ACC112 (cell line): Measurements from ENCODE around the gene STAM.
"Not testable (repeated sequence)": the region's sequence is repeated elsewhere in the genome, so short reads cannot be mapped to it uniquely, and the experiment has no call there.

ENCODE experiments used
- H2AFZ ChIP-seq: fragments of 200-600 bp; sonication (generic); one replicate; pipeline ENCODE4 v1.6.0; 2017; ENCODE audit warnings: antibody characterized with exemption, low read length; ENCODE audit not compliant: unreplicated experiment
- H3K27ac ChIP-seq: fragments of 200-600 bp; sonication (generic); 2 replicates; pipeline ENCODE4 v1.5.1; 2014; ENCODE audit warnings: low read depth, mild to moderate bottlenecking, antibody characterized with exemption, low read length, moderate library complexity
- H3K27me3 ChIP-seq: fragments of 200-600 bp; sonication (generic); 2 replicates; pipeline ENCODE4 v1.6.1; 2014; ENCODE audit warnings: mild to moderate bottlenecking, antibody characterized with exemption, low read length, moderate library complexity, mixed read lengths; ENCODE audit not compliant: insufficient read depth
- H3K36me3 ChIP-seq: fragments of 200-600 bp; sonication (generic); 2 replicates; pipeline ENCODE4 v1.6.1; 2016; ENCODE audit warnings: mild to moderate bottlenecking, antibody characterized with exemption, low read length, moderate library complexity, mixed read lengths; ENCODE audit not compliant: insufficient read depth
- H3K4me1 ChIP-seq: fragments of 200-600 bp; sonication (generic); one replicate; pipeline ENCODE4 v1.6.1; 2016; ENCODE audit warnings: low read length, mixed read lengths; ENCODE audit not compliant: insufficient read depth, unreplicated experiment, control insufficient read depth
- H3K4me3 ChIP-seq: fragments of 200-600 bp; sonication (generic); 2 replicates; pipeline ENCODE4 v1.5.1; 2014; ENCODE audit warnings: mild to moderate bottlenecking, low read depth, low read length
- H3K79me2 ChIP-seq: fragments of 200-600 bp; sonication (generic); one replicate; pipeline ENCODE4 v1.6.0; 2016; ENCODE audit warnings: low read length; ENCODE audit not compliant: control insufficient read depth, unreplicated experiment, insufficient read depth

STAM gene

GRCh38 chr10:17617031-17617911 is 26.7 kb upstream of the STAM start, which contains the start of gene HACD1:
TSS of gene HACD1 (minus strand) at chr10:17617374. CDS start at chr10:17617339, 35 bp downstream.
- H3K36me3 ChIP-seq = 0 out of 2 replicates have a peak, but pooled peaks cover under 1% of the 10 kb centered on the region
- peaks cover 17% of the 10 kb centered on the region for H3K79me2 ChIP-seq
- peaks cover 4% of the 10 kb centered on the region for H3K4me1 ChIP-seq
- H3K4me3 ChIP-seq = peak within 1 kb of the TSS; percentile 84
- peak within 1 kb of the TSS; percentile 96 for H2AFZ ChIP-seq
- no peaks in the 10 kb centered on the region for H3K27me3 ChIP-seq
- H3K27ac ChIP-seq = peak within 1 kb of the TSS; percentile 33

GRCh38 chr10:17622061-17622460 is 21.9 kb upstream of the STAM start:
- Histone ChIP-seq H3K4me3 (no peak overlapping the region), H3K27me3 (no peaks in the 10 kb centered on the region), H3K36me3 (no peaks in the 10 kb centered on the region), H2AFZ (no peak overlapping the region), H3K4me1 (no peaks in the 10 kb centered on the region), H3K79me2 (no peaks in the 10 kb centered on the region), H3K27ac (no peak overlapping the region)

DNA sequence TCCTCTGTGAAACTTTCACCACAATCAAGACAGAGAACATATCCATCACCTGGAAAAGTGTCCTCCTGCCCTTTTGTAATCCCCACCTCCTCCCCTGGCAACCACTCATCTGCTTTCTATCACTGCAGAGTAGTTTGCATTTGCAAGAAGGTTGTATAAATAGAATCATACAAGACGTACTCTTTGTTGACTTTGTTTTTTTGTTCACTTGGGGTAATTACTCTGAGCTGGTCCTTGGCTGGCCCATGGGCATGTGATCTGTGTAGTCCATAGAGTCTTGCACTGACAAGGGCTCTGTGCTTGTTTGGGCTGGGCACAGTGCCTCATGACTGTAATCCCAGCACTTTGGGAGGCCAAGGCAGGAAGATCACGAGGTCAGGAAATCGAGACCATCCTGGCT is 19.0 kb upstream of the STAM start:
- H3K27me3 ChIP-seq = no peaks in the 10 kb centered on the region
- no peak overlapping the region for H3K27ac ChIP-seq
- H3K36me3 ChIP-seq = no peaks in the 10 kb centered on the region
- H3K79me2 ChIP-seq = no peaks in the 10 kb centered on the region
- H3K4me1 ChIP-seq = no peaks in the 10 kb centered on the region
- no peak overlapping the region for H3K4me3 ChIP-seq
- no peak overlapping the region for H2AFZ ChIP-seq

DNA sequence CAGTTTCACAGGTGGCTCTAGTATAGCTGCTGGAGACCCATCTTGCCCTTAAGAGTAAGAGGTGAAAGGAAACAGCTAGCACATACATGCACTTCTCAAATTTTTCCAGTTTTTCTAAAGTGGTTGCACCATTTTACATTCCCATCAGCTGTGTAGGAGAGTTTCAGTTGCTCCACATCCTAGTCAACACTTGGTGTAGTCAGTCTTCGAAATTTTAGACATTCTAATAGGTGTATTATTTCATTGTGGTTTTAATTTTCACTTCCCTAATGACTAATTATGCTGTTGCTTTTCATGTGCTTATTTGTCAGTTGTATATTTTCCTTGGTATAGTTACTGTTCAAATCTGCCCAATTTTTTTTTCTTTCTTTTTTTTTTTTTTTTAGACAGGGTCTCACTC is 17.3 kb upstream of the STAM start:
- Histone ChIP-seq H3K36me3 (no peaks in the 10 kb centered on the region), H3K79me2 (no peaks in the 10 kb centered on the region), H3K27me3 (no peaks in the 10 kb centered on the region), H2AFZ (no peak overlapping the region), H3K27ac (no peak overlapping the region), H3K4me1 (no peaks in the 10 kb centered on the region), H3K4me3 (no peak overlapping the region)

GRCh38 chr10:17632590-17632989 is 11.4 kb upstream of the STAM start:
- H2AFZ ChIP-seq, H3K4me1 ChIP-seq, H3K79me2 ChIP-seq, H3K27me3 ChIP-seq, H3K27ac ChIP-seq, H3K4me3 ChIP-seq, H3K36me3 ChIP-seq: not testable (repeated sequence)

DNA sequence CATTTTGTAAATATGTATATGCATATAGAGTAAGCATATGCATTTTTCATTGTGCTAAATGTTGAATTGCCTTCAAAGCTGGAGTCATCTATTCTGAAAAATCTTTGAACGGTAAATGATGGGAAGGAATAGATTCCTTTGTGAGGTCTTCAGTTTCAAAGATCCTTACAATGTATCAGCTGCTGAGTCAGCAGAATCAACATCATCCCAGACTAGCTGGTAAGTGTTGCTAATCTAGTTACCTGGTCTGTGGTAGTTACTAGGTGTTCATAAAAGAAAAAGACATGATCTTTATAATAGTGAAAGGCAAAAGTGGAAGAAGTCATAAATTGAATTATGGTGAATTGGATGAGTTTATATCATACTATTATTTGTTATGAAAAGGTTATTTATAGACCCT is 10.6 kb upstream of the STAM start:
- H3K27me3 ChIP-seq = no peaks in the 10 kb centered on the region
- H3K79me2 ChIP-seq = no peaks in the 10 kb centered on the region
- H2AFZ ChIP-seq = no peak overlapping the region
- no peaks in the 10 kb centered on the region for H3K4me1 ChIP-seq
- H3K4me3 ChIP-seq = no peak overlapping the region
- no peak overlapping the region for H3K27ac ChIP-seq
- no peaks in the 10 kb centered on the region for H3K36me3 ChIP-seq

GRCh38 chr10:17637869-17638268 is 6.1 kb upstream of the STAM start:
- Histone ChIP-seq H2AFZ (no peak overlapping the region), H3K4me1 (peaks cover 14% of the 10 kb centered on the region), H3K27me3 (no peaks in the 10 kb centered on the region), H3K36me3 (no peaks in the 10 kb centered on the region), H3K27ac (no peak overlapping the region), H3K4me3 (no peak overlapping the region), H3K79me2 (peaks cover 13% of the 10 kb centered on the region)

- Histone ChIP-seq H3K79me2 (peaks cover 35% of the 10 kb centered on the region), H3K4me3 (no peak overlapping the region), H2AFZ (no peak overlapping the region), H3K27me3 (no peaks in the 10 kb centered on the region), H3K27ac (no peak overlapping the region), H3K4me1 (peaks cover 17% of the 10 kb centered on the region), H3K36me3 (no peaks in the 10 kb centered on the region)
These were observed 3.6 kb upstream of the STAM start for GRCh38 chr10:17640331-17640816.

DNA sequence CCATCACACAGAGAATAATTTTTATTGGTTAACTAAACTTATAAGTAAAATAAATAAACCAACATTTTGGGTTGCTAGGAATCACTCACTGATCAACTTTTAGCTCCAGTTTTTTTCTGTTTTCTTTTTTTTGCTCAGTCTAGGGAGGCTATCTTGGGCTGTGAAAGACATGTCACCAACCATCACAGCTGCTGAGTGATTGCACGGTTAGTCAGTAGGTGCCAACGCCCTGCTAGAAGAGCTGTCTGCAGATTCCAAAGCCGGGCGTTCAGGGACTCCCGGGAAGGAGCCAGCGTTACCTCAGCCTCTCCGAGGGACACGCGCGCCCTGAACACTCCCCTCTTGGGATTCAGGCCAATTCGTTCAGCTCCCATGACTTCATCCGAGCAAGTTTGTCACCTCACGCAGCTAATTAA is 604 bp upstream of the STAM start:
- H2AFZ ChIP-seq = peak overlapping the region; percentile 94
- H3K79me2 ChIP-seq = peaks cover 64% of the 10 kb centered on the region
- H3K27ac ChIP-seq = peak overlapping the region; percentile 98
- H3K4me1 ChIP-seq = peaks cover 28% of the 10 kb centered on the region
- peaks cover 5% of the 10 kb centered on the region for H3K36me3 ChIP-seq
- H3K4me3 ChIP-seq = peak overlapping the region; percentile 100
- H3K27me3 ChIP-seq = no peaks in the 10 kb centered on the region

- Histone ChIP-seq H3K36me3 (peaks cover 5% of the 10 kb centered on the region), H3K4me3 (peak overlapping the region; percentile 100), H2AFZ (peak overlapping the region; percentile 90), H3K27ac (peak overlapping the region; percentile 98), H3K79me2 (peaks cover 76% of the 10 kb centered on the region), H3K4me1 (peaks cover 30% of the 10 kb centered on the region), H3K27me3 (no peaks in the 10 kb centered on the region)
These were observed 563 bp downstream of the STAM start for GRCh38 chr10:17644485-17644943.
